Brain microvascular endothelial cell (primary cell): Measurements from ENCODE around the gene CEBPG.

Source experiments
- DNase-seq: peaks from one replicate; pipeline ENCODE4 v3.0.0-alpha.2; 2020
- H3K27ac ChIP-seq: fragments of 250-450 bp; sonication (Bioruptor Pico); 2 replicates; pipeline ENCODE4 v1.5.1; 2020; ENCODE audit warnings: mild to moderate bottlenecking, moderate library complexity
- H3K27me3 ChIP-seq: fragments of 250-450 bp; sonication (Bioruptor Pico); replicated peaks from 2 replicates; pipeline ENCODE4 v1.5.1; 2020; ENCODE audit warnings: mild to moderate bottlenecking
- H3K36me3 ChIP-seq: fragments of 250-450 bp; sonication (Bioruptor Pico); replicated peaks from 2 replicates; pipeline ENCODE4 v1.5.1; 2020; ENCODE audit warnings: mild to moderate bottlenecking
- H3K4me3 ChIP-seq: 2 replicates; pipeline ENCODE4 v1.5.1; 2011; ENCODE audit warnings: low read depth, mild to moderate bottlenecking, control low read depth, low read length, moderate library complexity
- CTCF ChIP-seq: IDR thresholded peaks from 2 replicates; pipeline ENCODE4 v1.5.1; 2011; ENCODE audit warnings: low read depth, mild to moderate bottlenecking, moderate library complexity, low read length, control low read depth, inconsistent platforms; ENCODE audit errors: missing control alignments
- in situ Hi-C: cut with HindIII; loops from 2 replicates; pipeline ENCODE4 v1.10.0; 2017; ENCODE audit warnings: low sequenced_read_pairs, low pct_ligation_motif_present

CEBPG gene

DNA sequence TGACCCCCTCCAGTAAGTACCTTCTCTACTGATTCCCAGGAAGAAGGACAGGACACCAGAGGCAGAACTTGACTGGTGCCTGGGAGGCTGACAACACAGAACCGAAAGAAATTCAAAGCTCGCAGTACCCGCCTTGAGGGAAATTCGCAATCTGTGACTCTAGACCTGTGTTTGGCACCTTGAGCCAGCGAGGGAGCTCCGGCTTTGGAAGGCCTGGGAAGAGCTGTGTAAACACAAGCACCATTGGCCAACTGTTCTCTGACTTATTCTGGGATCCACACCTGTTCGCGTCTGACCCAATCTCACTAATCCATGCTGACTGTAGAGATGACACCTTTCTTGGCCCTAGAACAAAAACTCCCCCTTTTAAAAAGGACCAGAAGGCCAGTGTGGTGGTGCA, 50.7 kb downstream of the CEBPG start:
- in situ Hi-C loops, result loop anchor here (25.0 kb wide), 1 partner anchor 338 kb away; no protein-coding TSS in a partner anchor
- no peak for TF ChIP-seq CTCF
- H3K4me3 ChIP-seq, result no peak overlapping the region

DNA sequence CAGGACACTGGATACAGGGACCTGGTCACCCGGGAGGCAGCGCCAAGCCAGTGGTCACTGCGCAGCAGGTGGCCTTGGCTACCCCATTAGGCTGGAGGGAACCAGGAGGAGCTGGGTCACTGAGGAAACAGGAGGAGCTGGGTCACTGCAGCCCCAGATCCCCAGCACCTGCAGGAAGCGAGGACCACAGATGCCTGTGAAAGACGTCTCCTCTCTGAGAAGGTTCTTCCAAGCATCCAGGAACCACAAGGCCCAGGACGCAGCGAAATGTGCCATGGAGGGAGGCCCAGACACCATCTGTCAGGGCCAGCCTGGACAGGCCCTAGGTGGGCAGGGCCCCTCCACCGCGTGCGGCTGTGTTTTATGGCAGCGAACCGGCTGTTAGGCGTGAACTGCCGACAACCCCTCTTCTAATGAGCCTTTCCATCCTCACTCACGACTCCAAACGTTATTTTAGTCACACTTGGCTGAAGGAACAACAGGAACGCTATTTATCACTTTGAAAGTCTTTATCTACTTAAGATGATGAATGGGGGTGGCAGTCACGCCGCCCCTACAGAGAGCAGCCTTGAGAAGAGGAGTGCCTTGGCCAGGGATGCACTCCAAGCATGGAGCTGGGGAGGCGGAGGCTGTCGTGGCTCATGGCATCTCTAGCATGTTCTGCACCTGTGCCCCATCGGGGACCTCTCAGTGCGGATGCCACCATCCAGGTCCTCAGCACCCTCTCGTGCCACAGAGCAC, 53.3 kb downstream of the CEBPG start:
- in situ Hi-C loops, result no loop called here
- Histone ChIP-seq H3K4me3 (no peak overlapping the region), H3K27me3 (no peaks in the 10 kb centered on the region), H3K36me3 (no peaks in the 10 kb centered on the region), H3K27ac (no peak overlapping the region)
- DNase-seq, result no peak
- TF ChIP-seq CTCF, result no peak

More for the DNA sequence above, 50.7 kb downstream of the CEBPG start:
- Histone ChIP-seq H3K27ac (no peak overlapping the region), H3K36me3 (no peaks in the 10 kb centered on the region), H3K27me3 (no peaks in the 10 kb centered on the region)
- DNase-seq, result no peak

- H3K27me3 ChIP-seq, result no peaks in the 10 kb centered on the region
- no peak overlapping the region for H3K27ac ChIP-seq
- H3K36me3 ChIP-seq, result no peaks in the 10 kb centered on the region
- in situ Hi-C loops, result no loop called here
- TF ChIP-seq CTCF, result no peak
- H3K4me3 ChIP-seq, result no peak overlapping the region
- DNase-seq, result no peak
These were observed 54.5 kb downstream of the CEBPG start for GRCh38 chr19:33427801-33428626.

DNA sequence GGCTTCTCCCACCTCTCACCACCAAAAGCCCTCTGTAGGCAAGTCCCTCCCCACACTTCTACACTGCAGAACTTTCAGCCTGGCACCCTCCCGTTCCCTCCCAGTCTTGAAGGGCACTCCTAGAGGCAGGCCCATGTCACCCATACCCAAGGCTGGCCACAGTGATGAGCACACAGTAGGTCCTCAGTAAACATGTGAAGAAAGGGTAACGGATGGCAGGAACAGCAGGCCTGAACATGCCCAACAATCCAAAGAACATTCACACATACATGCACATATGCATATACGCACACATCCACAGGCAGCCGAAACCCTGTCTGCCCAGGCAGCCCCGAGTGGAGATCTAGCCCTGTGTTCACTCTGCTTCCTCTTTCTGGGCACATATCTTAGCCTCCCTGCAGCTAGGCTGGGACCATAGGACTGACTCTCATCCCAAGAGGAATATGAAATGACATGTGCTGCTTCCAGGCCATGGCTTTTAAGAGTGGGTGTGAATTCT, 55.2 kb downstream of the CEBPG start:
- Histone ChIP-seq H3K4me3 (no peak overlapping the region), H3K27me3 (no peaks in the 10 kb centered on the region), H3K27ac (no peak overlapping the region), H3K36me3 (no peaks in the 10 kb centered on the region)
- DNase-seq, result no peak
- in situ Hi-C loops, result no loop called here
- TF ChIP-seq CTCF, result no peak

DNA sequence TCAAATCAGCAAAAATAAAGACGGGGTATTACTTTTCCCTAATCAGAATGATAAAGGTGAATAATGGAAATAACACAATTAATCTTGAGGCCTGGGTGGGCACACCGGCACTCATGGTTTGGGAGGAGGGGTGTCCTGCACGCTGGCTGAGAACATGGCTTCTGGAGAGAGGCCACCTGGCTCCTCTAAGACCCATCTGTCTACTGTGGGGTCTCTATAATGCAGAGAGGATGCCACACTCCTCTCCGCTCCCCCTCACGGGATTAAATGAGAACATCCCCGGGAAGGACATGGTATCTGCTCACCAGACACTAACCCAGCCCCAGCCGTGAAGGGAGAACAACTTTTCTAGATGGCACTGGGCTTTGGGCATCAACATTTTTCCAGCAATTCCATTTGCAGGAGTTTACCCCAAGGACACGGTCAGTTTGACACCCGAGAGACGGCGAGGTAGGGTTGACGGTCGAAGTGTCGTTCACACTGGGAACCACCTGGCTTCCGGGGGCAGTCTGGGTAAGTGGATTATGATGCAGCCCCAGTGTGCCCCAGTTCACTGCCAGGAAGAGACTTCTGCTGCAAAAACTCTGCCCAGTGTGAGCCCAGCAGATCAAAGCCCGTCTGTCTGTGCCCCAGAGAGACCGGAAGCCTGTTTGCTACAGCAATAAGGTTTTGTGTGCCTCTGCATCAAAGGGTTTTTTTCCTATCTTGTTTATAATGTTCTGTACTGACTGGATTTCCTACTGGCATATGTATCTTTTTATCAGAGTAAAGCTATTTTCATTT, 56.6 kb downstream of the CEBPG start:
- no peak for TF ChIP-seq CTCF
- Histone ChIP-seq H3K4me3 (no peak overlapping the region), H3K36me3 (no peaks in the 10 kb centered on the region), H3K27ac (no peak overlapping the region), H3K27me3 (no peaks in the 10 kb centered on the region)
- no peak for DNase-seq
- in situ Hi-C loops, result no loop called here
